Measurements from ENCODE around the gene MRI1.

GRCh38 chr19:13799669-13800068 is 35.3 kb downstream of the MRI1 start:
- TF ChIP-seq CTCF (IDR thresholded peaks at IDR 0.05) (no peak), POLR2A (IDR thresholded peaks at IDR 0.05) (no peak)
